Gastroesophageal sphincter (tissue), 4 donors: ENCODE measurements around the gene LHFPL2. TPM values are rescaled to one million over a fixed set of nuclear protein-coding genes. Genes with fewer than 3 reads are reported as not detected.
"Not testable (repeated sequence)": the region's sequence is repeated elsewhere in the genome, so short reads cannot be mapped to it uniquely, and the experiment has no call there.

Source experiments
- ATAC-seq: fragments of 150-250 bp; one replicate; pipeline ENCODE4 v1.9.1; 2016; ENCODE audit warnings: mild to moderate bottlenecking, moderate library complexity
- H3K27ac ChIP-seq, 4 donors: fragments of 200-600 bp; sonication (generic) in 3 of 4; 1 replicate in 3 of 4; 2 replicates in 1 of 4; pipeline ENCODE4 v1.5.1; 2016 to 2019
- H3K27me3 ChIP-seq: fragments of 200-600 bp; sonication (generic); one replicate; pipeline ENCODE4 v1.5.1; 2019
- H3K36me3 ChIP-seq, 2 donors: fragments of 200-600 bp; sonication (generic); one replicate each; pipeline ENCODE4 v1.5.1; 2019; ENCODE audit warnings: control low read depth in 1 of 2
- H3K4me1 ChIP-seq, 3 donors: fragments of 200-600 bp; sonication (generic); 1 replicate in 2 of 3; 2 replicates in 1 of 3; pipeline ENCODE4 v1.5.1; 2016 to 2019; ENCODE audit warnings: control low read depth in 2 of 3
- H3K4me3 ChIP-seq, 2 donors: fragments of 200-600 bp; sonication (generic); one replicate each; pipeline ENCODE4 v1.5.1; 2019; ENCODE audit warnings: mild to moderate bottlenecking in 1 of 2, moderate library complexity in 1 of 2
- H3K9me3 ChIP-seq, 3 donors: fragments of 200-600 bp; sonication (generic); one replicate each; pipeline ENCODE4 v1.5.1; 2017 to 2019; ENCODE audit warnings: control low read depth in 2 of 3
- EP300 ChIP-seq: sonication (generic); formaldehyde crosslinking; IDR thresholded peaks from one replicate; pipeline ENCODE4 v1.6.1; 2017; ENCODE audit warnings: antibody characterized with exemption, mild to moderate bottlenecking
- POLR2A ChIP-seq, 2 donors: fragments of 450-650 bp; IDR thresholded peaks; one replicate each; pipeline ENCODE4 v1.6.1; 2017; ENCODE audit warnings: antibody characterized with exemption in 2 of 2, mild to moderate bottlenecking in 2 of 2, moderate library complexity in 1 of 2
- POLR2AphosphoS5 ChIP-seq: sonication (generic); formaldehyde crosslinking; IDR thresholded peaks from one replicate; pipeline ENCODE4 v1.6.1; 2017; ENCODE audit warnings: antibody characterized with exemption
- WGBS, 2 donors: methylation state at CpG; one replicate each; pipeline ENCODE4 v1.1.5; 2018; ENCODE audit warnings: low coverage in 1 of 2; 5-methylcytosine and 5-hydroxymethylcytosine counted together
- total RNA-seq, 4 donors: library from RNA; depleted of rRNA; stranded (reverse); fragments of >200 nt; gene quantifications; one replicate each; pipeline ENCODE4 v1.1.0, GENCODE V29; 2016
- TF ChIP-seq, protein P1 (sequence below), 4 experiments: fragments of 200-600 bp in 2 of 4; fragments of 450-650 bp in 2 of 4; sonication (generic) in 1 of 4; IDR thresholded peaks; one replicate each; pipeline ENCODE4 v1.5.1; 2017 to 2019; ENCODE audit warnings: antibody characterized with exemption in 4 of 4, mild to moderate bottlenecking in 2 of 4, moderate library complexity in 2 of 4

Gene LHFPL2, protein sequence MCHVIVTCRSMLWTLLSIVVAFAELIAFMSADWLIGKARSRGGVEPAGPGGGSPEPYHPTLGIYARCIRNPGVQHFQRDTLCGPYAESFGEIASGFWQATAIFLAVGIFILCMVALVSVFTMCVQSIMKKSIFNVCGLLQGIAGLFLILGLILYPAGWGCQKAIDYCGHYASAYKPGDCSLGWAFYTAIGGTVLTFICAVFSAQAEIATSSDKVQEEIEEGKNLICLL
- 10 to 100 TPM; 14.9 to 44.2 (median 39.3) TPM for total RNA-seq

DNA sequence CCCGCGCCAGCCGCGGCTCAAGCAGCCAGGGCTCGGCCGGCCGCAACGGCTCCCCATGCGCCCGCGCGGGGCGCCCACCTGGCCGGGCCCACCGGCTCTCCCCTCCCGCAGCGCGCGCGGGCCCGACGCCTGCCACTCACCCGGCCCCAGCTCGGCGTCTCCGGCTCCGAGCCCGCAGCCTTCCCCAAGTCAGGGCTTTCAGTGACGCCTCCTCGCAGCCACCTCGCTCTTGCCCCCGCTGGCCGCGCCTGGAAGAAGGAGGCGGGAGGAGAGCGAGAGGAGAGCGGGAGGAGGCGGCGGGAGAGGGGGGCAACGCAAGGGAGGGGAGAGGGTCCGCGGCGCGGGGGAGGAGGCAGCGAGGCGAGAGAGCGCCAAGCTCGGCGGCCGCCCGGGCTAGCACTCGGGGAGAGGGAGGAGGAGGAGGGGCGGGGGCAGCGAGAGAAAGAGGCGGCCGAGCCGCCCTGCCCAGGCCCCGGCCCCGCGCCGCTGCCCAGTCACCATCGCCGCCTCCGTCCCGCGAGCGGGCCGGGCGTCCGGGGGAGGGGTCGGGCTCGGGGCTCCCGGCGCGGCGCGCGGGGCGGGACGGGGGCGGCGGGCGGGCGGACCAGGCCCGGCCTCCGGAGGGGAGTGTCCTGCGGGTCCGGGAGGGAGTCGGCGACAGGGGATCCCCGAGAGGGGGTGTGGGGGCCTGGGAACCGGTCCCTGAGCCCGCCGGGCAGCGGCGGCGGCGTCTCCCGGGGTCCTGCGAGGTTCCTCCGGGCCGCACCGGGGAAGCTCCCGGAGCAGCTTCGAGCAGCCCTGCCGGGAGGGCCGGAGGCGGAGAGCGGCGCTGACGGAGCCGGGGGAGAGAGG lies at the start of gene LHFPL2:
Gene LHFPL2 (minus strand): TSS at position 414 of the 852 bp plus-strand sequence. CDS start 138,559 bp downstream, outside the sequence.
- peak within 1 kb of the TSS; percentile 95 to 97 (median 96) for H3K27ac ChIP-seq
- no peaks in the 10 kb centered on the region for H3K36me3 ChIP-seq
- H3K4me1 ChIP-seq = peaks cover 0 to 45% (median 7%) of the 10 kb centered on the region in 3 donors
- ATAC-seq = peak; percentile 88
- no CpG with 5 or more reads among the region's 112 CpGs for WGBS, 2 donors
- peak within 1 kb of the TSS; percentile 59 to 91 for H3K4me3 ChIP-seq
- no peaks in the 10 kb centered on the region for H3K9me3 ChIP-seq
- TF ChIP-seq, protein P1, sequence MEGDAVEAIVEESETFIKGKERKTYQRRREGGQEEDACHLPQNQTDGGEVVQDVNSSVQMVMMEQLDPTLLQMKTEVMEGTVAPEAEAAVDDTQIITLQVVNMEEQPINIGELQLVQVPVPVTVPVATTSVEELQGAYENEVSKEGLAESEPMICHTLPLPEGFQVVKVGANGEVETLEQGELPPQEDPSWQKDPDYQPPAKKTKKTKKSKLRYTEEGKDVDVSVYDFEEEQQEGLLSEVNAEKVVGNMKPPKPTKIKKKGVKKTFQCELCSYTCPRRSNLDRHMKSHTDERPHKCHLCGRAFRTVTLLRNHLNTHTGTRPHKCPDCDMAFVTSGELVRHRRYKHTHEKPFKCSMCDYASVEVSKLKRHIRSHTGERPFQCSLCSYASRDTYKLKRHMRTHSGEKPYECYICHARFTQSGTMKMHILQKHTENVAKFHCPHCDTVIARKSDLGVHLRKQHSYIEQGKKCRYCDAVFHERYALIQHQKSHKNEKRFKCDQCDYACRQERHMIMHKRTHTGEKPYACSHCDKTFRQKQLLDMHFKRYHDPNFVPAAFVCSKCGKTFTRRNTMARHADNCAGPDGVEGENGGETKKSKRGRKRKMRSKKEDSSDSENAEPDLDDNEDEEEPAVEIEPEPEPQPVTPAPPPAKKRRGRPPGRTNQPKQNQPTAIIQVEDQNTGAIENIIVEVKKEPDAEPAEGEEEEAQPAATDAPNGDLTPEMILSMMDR (IDR thresholded peaks at IDR 0.05) = peak in 1 of 4 experiments; percentile 24
- TF ChIP-seq POLR2A (IDR thresholded peaks at IDR 0.05) (peak; percentile 36 to 41), EP300 (no peak), POLR2AphosphoS5 (peak; percentile 47)
- H3K27me3 ChIP-seq = no peaks in the 10 kb centered on the region

DNA sequence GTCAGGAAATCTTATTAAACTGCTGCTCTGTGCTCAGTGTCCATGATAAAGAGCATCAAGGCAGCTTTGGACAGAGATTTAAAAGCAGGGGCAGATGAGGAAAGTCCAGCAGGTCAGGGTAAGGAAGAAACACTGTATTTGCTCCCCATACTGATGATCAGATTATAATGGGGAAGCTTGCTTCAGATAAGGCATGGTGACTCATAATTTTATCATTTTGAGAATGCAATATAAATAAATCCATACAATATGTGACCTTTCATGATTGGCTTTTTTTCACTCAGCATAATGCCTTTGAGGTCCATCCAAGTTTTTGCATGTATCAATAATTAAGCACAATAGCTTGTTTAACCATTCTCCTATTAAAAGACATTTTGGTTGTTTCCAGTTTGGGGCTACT lies 48.1 kb upstream of the LHFPL2 start:
- Histone ChIP-seq H3K9me3 (peaks cover 0 to 13% (median 0%) of the 10 kb centered on the region in 3 donors), H3K36me3 (no peaks in the 10 kb centered on the region), H3K4me3 (no peak overlapping the region), H3K27me3 (no peaks in the 10 kb centered on the region), H3K27ac (no peak overlapping the region), H3K4me1 (no peaks in the 10 kb centered on the region)
- no peak for ATAC-seq
- no peak for TF ChIP-seq POLR2AphosphoS5
- no peak for TF ChIP-seq POLR2A (IDR thresholded peaks at IDR 0.05)

DNA sequence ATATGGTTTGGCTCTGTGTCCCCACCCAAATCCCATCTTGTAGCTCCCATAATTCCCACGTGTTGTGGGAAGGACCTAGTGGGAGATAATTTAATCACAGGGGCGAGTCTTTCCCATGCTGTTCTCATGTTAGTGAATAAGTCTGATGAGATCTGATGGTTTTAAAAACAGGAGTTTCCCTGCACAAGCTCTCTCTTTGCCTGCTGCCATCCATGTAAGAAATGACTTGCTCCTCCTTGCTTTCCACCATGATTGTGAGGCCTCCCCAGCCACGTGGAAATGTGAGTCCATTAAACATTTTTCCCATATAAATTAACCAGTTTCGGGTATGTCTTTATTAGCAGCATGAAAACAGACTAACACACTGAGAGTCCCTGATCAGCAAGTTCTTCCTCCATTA lies 47.5 kb upstream of the LHFPL2 start:
- 75 to 77% methylated on average over 4 of the region's 4 CpGs for WGBS, 2 donors

DNA sequence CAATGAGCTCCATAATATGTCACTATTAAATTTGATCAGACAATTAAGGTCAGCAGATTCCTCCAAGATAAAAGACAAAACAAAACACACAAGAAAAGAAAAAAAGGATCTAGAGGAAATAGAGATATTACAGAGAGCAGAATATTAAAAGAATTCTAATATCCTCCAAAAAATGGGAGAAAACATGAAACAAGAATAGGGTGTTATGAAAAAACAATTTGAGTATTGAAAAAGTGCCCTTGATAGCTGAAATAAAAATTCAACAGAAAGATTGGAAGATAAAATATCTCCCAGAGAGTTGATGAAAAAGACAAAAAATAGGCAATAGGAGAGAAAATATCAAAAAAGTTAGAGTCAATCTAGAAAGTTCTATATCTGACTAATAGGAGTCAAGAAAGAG lies 44.8 kb upstream of the LHFPL2 start:
- no peaks in the 10 kb centered on the region for H3K27me3 ChIP-seq
- H3K36me3 ChIP-seq = no peaks in the 10 kb centered on the region
- no peaks in the 10 kb centered on the region for H3K4me1 ChIP-seq
- H3K27ac ChIP-seq = no peak overlapping the region
- H3K4me3 ChIP-seq = no peak overlapping the region
- H3K9me3 ChIP-seq = peaks cover 0 to 13% (median 0%) of the 10 kb centered on the region in 3 donors
- TF ChIP-seq POLR2A (IDR thresholded peaks at IDR 0.05) (no peak), EP300 (no peak), POLR2AphosphoS5 (no peak)
- TF ChIP-seq, protein P1 (IDR thresholded peaks at IDR 0.05) = no peak
- no peak for ATAC-seq

More for the DNA sequence above, 47.5 kb upstream of the LHFPL2 start:
- not testable (repeated sequence) for H3K27ac ChIP-seq, H3K27me3 ChIP-seq, H3K36me3 ChIP-seq, H3K4me1 ChIP-seq, H3K4me3 ChIP-seq, ATAC-seq
- peaks cover 0 to 13% (median 0%) of the 10 kb centered on the region in 3 donors for H3K9me3 ChIP-seq

DNA sequence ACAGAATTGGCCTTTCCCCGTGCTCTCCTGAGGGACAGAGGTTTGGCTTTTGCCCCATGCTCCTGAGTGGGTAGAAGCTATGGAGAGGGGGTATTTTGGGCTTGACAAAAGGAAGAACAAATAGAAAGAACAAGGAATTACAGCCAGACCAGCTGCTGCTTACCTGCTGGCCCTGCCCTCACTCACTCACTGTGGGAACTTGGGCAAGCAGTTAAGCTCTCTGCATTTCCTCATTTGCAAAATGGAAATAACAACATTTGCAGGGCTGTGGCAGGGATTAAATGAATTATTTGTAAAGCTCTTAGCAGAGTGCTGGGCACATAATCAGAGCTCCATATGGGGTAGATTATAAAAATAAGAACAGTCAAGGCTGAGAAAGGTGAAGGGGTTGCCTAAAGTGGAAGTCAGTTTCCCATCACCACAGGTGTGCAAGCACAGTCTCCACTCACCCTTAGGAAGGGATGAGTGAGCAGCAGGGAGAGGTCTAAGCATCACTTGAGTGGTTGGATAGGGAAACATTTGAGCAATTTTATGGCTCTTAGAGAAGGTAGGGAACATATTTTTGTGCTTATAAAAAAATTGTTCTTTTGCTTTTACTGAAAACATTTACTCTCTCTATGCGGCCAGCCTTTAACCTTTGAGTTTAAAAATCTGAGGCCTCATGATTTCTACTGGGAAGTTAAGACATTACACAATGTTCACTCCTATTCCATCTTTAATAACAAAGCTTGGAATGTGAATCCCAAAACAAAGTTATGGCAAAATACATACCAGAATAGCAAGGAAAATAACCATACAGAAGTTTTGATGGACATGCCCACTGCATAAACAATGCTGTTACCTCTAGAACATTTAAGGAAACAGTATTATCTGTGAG lies 42.8 kb upstream of the LHFPL2 start:
- Histone ChIP-seq H3K27me3 (no peaks in the 10 kb centered on the region), H3K36me3 (no peaks in the 10 kb centered on the region), H3K4me1 (no peaks in the 10 kb centered on the region), H3K4me3 (no peak overlapping the region), H3K9me3 (peaks cover 0 to 13% (median 0%) of the 10 kb centered on the region in 3 donors), H3K27ac (no peak overlapping the region)
- TF ChIP-seq POLR2AphosphoS5 (no peak), EP300 (no peak), POLR2A (IDR thresholded peaks at IDR 0.05) (no peak)
- TF ChIP-seq, protein P1 (IDR thresholded peaks at IDR 0.05) = no peak
- 82 to 100% methylated on average over 2 of the region's 2 CpGs for WGBS, 2 donors
- no peak for ATAC-seq
